Thyroid gland (tissue), 4 donors: ENCODE measurements around the gene NRDC.

Source experiments
- CTCF ChIP-seq, 6 experiments: fragments of 200-600 bp in 3 of 6; fragments of 450-650 bp in 3 of 6; sonication (generic) in 3 of 6; IDR thresholded peaks; one replicate each; pipeline ENCODE4 v1.5.1; 2016 to 2019; ENCODE audit warnings: antibody characterized with exemption in 6 of 6, mild to moderate bottlenecking in 2 of 6, inconsistent platforms in 1 of 6, moderate library complexity in 1 of 6
- POLR2A ChIP-seq, 2 donors: fragments of 450-650 bp; IDR thresholded peaks; one replicate each; pipeline ENCODE4 v1.6.1; 2017; ENCODE audit warnings: antibody characterized with exemption in 2 of 2, mild to moderate bottlenecking in 2 of 2, moderate library complexity in 1 of 2

DNA sequence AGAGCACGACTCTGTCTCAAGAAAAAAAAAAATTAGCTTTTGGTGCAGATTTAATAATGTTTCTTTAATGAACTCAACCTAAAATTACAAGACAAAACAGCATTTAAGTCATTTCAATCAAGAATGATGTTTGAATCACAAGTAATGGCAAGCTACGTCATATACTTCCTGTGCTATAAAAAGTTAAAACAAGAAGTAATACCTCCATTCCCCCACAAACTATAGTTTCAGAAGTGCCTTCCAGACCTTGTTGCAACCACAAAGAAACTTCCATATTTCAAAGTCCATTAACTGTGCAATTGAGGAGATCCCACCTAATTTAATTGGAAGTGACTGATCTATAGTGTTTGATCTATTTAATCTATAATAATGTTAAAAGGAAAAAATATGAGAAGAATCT is 15.1 kb downstream of the NRDC start:
- TF ChIP-seq CTCF (IDR thresholded peaks at IDR 0.05) (no peak), POLR2A (IDR thresholded peaks at IDR 0.05) (no peak)
